ENCODE data around the gene CCSER1. TPM values are rescaled to one million over a fixed set of nuclear protein-coding genes. Genes with fewer than 3 reads are reported as not detected.

The CCSER1 gene
- polyA plus RNA-seq: 8.1 and 10.6 TPM in 2 replicates

DNA sequence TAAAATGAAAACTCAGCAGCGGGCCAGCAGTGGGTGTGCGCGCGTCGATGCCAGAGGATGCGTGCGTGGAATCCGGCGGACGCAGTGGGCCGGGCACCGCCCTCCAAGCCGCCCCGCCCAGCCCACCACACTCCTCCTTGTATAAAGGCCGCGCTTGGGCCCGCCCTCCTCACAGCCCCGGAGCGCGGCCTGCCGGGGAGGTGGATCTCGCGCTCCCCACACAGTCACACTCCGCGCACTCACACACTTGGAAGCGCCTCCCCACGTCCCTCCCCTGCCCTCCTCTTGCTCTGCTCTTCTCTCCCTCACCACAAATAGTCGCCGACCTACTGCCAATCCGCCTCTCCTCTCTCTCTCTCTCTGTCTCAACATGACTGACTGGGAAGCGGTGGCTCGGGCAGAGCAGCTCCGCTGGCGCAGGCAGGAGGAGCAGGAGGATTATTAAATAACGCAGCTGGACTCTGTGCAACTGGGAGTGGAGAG is at the start of gene CCSER1:
Gene CCSER1, plus strand, starts transcription at position 172 of the 483 bp plus-strand sequence.

Other genes starting within 250 kb of the CCSER1 start
- gene MMRN1, start 232.5 kb upstream of the CCSER1 start, polyA plus RNA-seq: not detected in 2 replicates

Measured in Purkinje cell (primary cell).